ENCODE results near the gene STRAP. TPM values are rescaled to one million over a fixed set of nuclear protein-coding genes. Genes with fewer than 3 reads are reported as not detected.
A peak's percentile ranks its signal among the peaks of the same experiment; 100 is the strongest.

The STRAP gene
- total RNA-seq, 1 donor from 2014 or later, result 229 TPM

DNA sequence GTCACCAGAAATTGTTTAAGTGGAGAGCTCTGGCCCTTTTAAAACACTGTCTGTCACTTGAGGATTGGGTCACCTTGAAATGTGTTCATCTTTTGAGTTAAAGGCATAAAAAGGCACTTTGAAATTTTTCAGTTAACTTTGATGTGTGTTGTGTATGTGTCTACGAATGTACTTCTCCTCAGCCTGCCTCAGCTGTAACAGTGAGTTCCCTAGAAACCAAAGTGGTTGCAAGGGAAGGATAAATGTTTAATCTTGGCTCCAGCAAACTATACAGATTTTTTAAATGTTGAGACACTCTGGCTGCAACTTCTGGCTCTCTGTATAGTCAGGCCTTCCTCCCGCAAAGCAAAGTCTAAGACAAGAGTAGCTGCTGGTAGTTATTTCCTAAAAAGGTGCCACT, 37.2 kb downstream of the STRAP start:
- Mint-ChIP-seq H3K27me3 (no peaks in the 10 kb centered on the region), H3K4me3 (ENCODE audit: low read depth) (no peak overlapping the region), H3K4me1 (ENCODE audit: low read depth) (peaks cover 7% of the 10 kb centered on the region), H3K27ac (peak overlapping the region; percentile 23), H3K36me3 (ENCODE audit: insufficient read depth) (peaks cover 5% of the 10 kb centered on the region), H3K9me3 (ENCODE audit: low read depth) (peaks cover 9% of the 10 kb centered on the region)
- TF ChIP-seq, protein P1, sequence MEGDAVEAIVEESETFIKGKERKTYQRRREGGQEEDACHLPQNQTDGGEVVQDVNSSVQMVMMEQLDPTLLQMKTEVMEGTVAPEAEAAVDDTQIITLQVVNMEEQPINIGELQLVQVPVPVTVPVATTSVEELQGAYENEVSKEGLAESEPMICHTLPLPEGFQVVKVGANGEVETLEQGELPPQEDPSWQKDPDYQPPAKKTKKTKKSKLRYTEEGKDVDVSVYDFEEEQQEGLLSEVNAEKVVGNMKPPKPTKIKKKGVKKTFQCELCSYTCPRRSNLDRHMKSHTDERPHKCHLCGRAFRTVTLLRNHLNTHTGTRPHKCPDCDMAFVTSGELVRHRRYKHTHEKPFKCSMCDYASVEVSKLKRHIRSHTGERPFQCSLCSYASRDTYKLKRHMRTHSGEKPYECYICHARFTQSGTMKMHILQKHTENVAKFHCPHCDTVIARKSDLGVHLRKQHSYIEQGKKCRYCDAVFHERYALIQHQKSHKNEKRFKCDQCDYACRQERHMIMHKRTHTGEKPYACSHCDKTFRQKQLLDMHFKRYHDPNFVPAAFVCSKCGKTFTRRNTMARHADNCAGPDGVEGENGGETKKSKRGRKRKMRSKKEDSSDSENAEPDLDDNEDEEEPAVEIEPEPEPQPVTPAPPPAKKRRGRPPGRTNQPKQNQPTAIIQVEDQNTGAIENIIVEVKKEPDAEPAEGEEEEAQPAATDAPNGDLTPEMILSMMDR (IDR thresholded peaks at IDR 0.05; ENCODE audit: unreplicated experiment), result no peak
- DNase-seq (ENCODE audit: low spot score, unreplicated experiment), result no peak

DNA sequence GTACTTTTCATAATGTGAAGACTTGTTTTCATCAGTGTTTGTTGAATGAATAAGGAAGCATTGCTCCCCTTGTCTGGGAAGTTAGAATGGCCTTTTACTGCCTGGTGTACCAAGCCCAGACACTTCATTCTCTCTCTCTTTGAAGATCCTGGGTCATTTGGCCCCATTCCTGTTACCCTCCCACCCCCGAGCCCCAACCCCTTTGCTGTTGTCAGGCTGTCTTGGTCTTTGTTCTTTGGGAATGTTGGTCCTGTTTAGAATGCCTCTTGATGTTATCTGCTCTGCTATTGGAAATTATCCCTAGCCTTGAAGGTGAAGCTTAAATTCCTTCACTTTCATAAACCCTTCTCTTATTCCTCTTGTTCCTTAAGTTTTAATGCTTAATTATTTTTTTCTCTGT, 42.8 kb downstream of the STRAP start:
- Mint-ChIP-seq H3K4me1 (ENCODE audit: low read depth) (peaks cover 6% of the 10 kb centered on the region), H3K27me3 (no peaks in the 10 kb centered on the region), H3K9me3 (ENCODE audit: low read depth) (peaks cover 12% of the 10 kb centered on the region), H3K27ac (no peak overlapping the region), H3K36me3 (ENCODE audit: insufficient read depth) (peaks cover 10% of the 10 kb centered on the region), H3K4me3 (ENCODE audit: low read depth) (no peak overlapping the region)
- TF ChIP-seq, protein P1 (IDR thresholded peaks at IDR 0.05; ENCODE audit: unreplicated experiment), result no peak
- DNase-seq (ENCODE audit: low spot score, unreplicated experiment), result no peak

DNA sequence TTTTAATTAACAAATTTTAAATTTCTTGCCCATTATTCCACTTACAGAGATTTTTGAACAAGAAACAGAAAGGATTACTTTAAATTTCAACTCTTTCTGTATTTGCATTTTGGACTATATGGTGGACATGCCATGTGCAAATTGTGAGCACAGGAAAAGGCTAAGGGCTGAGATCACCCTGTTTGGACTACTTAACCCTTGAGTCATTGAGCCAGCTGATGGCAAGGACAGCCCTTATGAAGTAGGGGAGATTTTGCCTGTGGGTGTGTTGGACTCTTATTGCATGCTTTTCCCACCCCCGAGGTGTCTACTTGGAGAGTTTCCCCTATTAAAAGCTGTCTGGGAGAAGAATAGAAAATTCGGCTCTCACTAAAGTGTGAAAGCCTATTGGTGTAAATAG, 46.2 kb downstream of the STRAP start:
- no peak overlapping the region for H3K27ac Mint-ChIP-seq
- TF ChIP-seq, protein P1 (IDR thresholded peaks at IDR 0.05; ENCODE audit: unreplicated experiment), result no peak
- no peak for DNase-seq (ENCODE audit: low spot score, unreplicated experiment)
- H3K9me3 Mint-ChIP-seq (ENCODE audit: low read depth), result peaks cover 18% of the 10 kb centered on the region
- H3K36me3 Mint-ChIP-seq (ENCODE audit: insufficient read depth), result peaks cover 14% of the 10 kb centered on the region
- peaks cover 11% of the 10 kb centered on the region for H3K4me1 Mint-ChIP-seq (ENCODE audit: low read depth)
- no peak overlapping the region for H3K4me3 Mint-ChIP-seq (ENCODE audit: low read depth)
- H3K27me3 Mint-ChIP-seq, result no peaks in the 10 kb centered on the region

DNA sequence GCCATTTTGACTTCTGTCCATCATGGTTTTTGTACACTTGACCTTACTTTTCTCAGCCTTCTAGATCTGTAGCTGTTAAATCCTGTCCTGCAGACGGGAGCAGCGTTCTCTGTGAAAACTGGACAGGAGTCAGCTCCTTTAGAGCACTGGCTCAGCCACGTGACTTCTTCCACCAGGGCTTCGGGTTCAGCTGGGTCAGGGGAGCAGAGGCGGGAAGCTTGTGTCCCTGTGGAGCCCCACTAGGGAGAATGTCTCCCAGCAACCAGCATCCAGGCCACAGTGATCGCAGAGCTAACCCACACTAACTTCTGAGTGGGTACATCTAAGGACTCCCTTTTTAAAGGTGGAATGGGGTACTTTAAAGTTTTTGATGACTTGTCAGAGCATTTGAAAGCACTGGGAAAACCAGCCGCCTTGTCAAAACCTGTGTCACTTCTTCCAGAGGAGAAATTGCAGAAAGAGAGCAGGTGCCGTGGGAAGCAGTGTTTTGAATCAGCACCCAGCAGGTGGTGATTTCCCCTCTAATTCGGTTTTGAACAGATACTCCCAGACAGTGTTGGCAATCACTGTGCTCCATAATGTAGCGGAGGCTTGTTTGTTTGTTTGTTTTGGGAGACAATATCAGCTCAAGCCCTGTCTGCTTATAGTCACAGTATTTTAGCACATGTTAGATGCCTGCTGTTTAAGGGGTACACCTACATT, 46.8 kb downstream of the STRAP start:
- DNase-seq (ENCODE audit: low spot score, unreplicated experiment), result no peak
- TF ChIP-seq, protein P1 (IDR thresholded peaks at IDR 0.05; ENCODE audit: unreplicated experiment), result no peak
- peaks cover 14% of the 10 kb centered on the region for H3K9me3 Mint-ChIP-seq (ENCODE audit: low read depth)
- H3K36me3 Mint-ChIP-seq (ENCODE audit: insufficient read depth), result peaks cover 15% of the 10 kb centered on the region
- H3K4me3 Mint-ChIP-seq (ENCODE audit: low read depth), result no peak overlapping the region
- H3K4me1 Mint-ChIP-seq (ENCODE audit: low read depth), result peaks cover 11% of the 10 kb centered on the region
- no peaks in the 10 kb centered on the region for H3K27me3 Mint-ChIP-seq
- no peak overlapping the region for H3K27ac Mint-ChIP-seq

DNA sequence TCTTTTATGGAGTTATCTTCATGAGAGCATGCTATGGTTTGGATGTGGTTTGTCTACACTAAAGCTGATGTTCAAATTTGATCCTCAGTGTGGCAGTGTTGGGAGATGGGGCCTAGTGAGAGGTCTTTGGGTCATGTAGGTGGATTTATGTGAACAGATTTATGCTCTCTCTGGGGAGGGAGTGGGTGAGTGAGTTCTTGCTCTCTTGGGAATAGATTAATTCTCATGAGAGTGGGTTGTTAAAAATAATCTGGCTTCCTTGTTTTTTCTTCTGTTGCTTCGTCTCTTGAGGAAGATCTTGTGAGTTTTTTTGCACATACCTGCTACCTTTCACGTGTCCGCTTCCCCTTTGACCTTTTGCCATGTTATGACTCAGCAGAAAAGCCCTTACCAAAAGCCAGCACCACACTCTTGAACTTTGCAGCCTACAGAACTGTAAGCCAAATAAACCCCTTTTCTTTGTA, 49.4 kb downstream of the STRAP start:
- no peak for DNase-seq (ENCODE audit: low spot score, unreplicated experiment)
- Mint-ChIP-seq H3K4me3 (ENCODE audit: low read depth) (no peak overlapping the region), H3K27ac (no peak overlapping the region), H3K27me3 (no peaks in the 10 kb centered on the region), H3K36me3 (ENCODE audit: insufficient read depth) (peaks cover 10% of the 10 kb centered on the region), H3K9me3 (ENCODE audit: low read depth) (peaks cover 12% of the 10 kb centered on the region), H3K4me1 (ENCODE audit: low read depth) (peaks cover 11% of the 10 kb centered on the region)
- TF ChIP-seq, protein P1 (IDR thresholded peaks at IDR 0.05; ENCODE audit: unreplicated experiment), result peak; percentile 5

Data from progenitor cell of endocrine pancreas (in vitro differentiated cells).